Fibroblast of lung (primary cell): ENCODE measurements around the gene ACSM3.

Experiments used
- CTCF ChIP-seq, 2 donors: IDR thresholded peaks in 1 of 2; conservative IDR thresholded peaks in 1 of 2; 1 replicate in 1 of 2; 2 replicates in 1 of 2; pipeline ENCODE4 v1.5.1; 2011 to 2012; ENCODE audit warnings: low read length in 2 of 2, control low read depth in 1 of 2, inconsistent platforms in 1 of 2, low read depth in 1 of 2, mild to moderate bottlenecking in 1 of 2
- EZH2 ChIP-seq: IDR thresholded peaks from 2 replicates; pipeline ENCODE4 v1.5.1; 2012; ENCODE audit warnings: low read length, control low read depth, mild to moderate bottlenecking; ENCODE audit errors: missing control alignments

DNA sequence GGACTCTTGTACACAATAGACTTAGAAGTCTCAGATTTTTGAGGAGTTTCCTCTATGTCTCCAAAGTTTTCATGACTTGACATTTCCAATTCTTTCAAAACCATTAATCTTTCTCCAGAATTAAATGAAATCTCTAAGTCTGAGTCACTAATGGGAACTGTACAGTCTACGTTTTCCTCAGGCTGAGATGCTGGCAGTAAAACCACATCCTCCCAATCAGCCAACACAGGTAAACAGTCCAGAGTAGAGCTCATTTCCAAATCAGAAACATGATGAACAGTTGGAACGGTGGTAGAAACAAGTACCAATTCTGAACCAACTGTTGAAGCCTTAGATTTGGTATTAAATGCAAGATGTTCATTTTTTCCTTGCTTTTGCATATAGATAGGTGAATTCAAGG, 34.5 kb downstream of the ACSM3 start:
- TF ChIP-seq CTCF (conservative IDR thresholded peaks at IDR 0.05 in 1 of 2, IDR thresholded peaks at IDR 0.05 in 1 of 2; ENCODE audit: low read depth in 1 of 2, low read length in 2 of 2): no peak
- TF ChIP-seq EZH2: no peak
